ENCODE data around the gene TAGLN3.

DNA sequence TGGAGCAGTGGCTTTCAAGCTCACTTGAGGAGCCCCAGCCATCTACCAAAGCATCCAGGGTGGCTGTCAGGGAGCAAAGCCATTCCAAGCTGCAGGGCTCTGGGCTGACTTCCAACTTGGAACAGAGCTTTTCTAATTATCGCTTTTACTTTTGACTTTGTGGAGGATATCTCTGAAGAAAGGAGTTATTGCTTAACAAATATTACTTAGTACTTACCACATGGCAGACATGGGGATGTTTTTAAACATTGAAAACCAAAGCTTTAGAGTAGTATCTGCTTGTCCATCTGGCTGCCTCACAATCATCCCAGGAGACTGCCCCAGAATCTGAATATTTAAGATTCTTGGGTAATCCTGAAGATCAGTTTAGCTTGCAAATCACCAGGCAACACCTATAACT lies 8.9 kb downstream of the TAGLN3 start:
- TF ChIP-seq EZH2 (IDR thresholded peaks at IDR 0.05; ENCODE audit: insufficient read depth, poor library complexity, severe bottlenecking) (no peak), EZH2phosphoT487 (IDR thresholded peaks at IDR 0.05; ENCODE audit: insufficient read depth, low read depth) (no peak)
